ENCODE results near the gene DENR. TPM values are rescaled to one million over a fixed set of nuclear protein-coding genes. Genes with fewer than 3 reads are reported as not detected.
A peak's percentile ranks its signal among the peaks of the same experiment; 100 is the strongest.
"Not testable (repeated sequence)": the region's sequence is repeated elsewhere in the genome, so short reads cannot be mapped to it uniquely, and the experiment has no call there.

DENR gene
- total and polyA plus RNA-seq, 2 experiments from 2014 or later = 48.6 to 83.3 TPM

- H4K20me1 ChIP-seq (ENCODE audit: insufficient read depth); DNase-seq; H3K9me2 ChIP-seq (ENCODE audit: insufficient read depth); in situ Hi-C loops (cut with MboI); H2AFZ ChIP-seq; H3K9ac ChIP-seq; H3K4me1 ChIP-seq (ENCODE audit: insufficient read depth); H3K27me3 ChIP-seq (replicated peaks; ENCODE audit: insufficient read depth); H3K79me2 ChIP-seq (ENCODE audit: insufficient read depth); H3K36me3 ChIP-seq (ENCODE audit: low read depth); H3K4me2 ChIP-seq (ENCODE audit: unreplicated experiment); H3K27ac ChIP-seq; H3K9me3 ChIP-seq (ENCODE audit: low read depth); H3F3A ChIP-seq (ENCODE audit: insufficient read depth); H3K4me3 ChIP-seq: not testable (repeated sequence)
- 93 to 94% methylated on average over 4 of the region's 10 CpGs for WGBS, 2 experiments (ENCODE audit: low coverage in 1 of 2, low lambda C conversion rate in 2 of 2, missing lambda C conversion rate in 2 of 2)
Observed at GRCh38 chr12:122713491-122714188, 39.0 kb upstream of the DENR start.

GRCh38 chr12:122715211-122715610, 37.4 kb upstream of the DENR start:
- peak; percentile 40 for DNase-seq
- 20 to 21% methylated on average over 6 of the region's 6 CpGs for WGBS, 2 experiments (ENCODE audit: low coverage in 1 of 2, low lambda C conversion rate in 2 of 2, missing lambda C conversion rate in 2 of 2)
- H2AFZ ChIP-seq; H3K27me3 ChIP-seq (replicated peaks; ENCODE audit: insufficient read depth); H3K4me2 ChIP-seq (ENCODE audit: unreplicated experiment); in situ Hi-C loops (cut with MboI); H3K9me3 ChIP-seq (ENCODE audit: low read depth); H3K79me2 ChIP-seq (ENCODE audit: insufficient read depth); H3K9ac ChIP-seq; H3K9me2 ChIP-seq (ENCODE audit: insufficient read depth); H3K27ac ChIP-seq; H3K36me3 ChIP-seq (ENCODE audit: low read depth); H3K4me3 ChIP-seq; H3K4me1 ChIP-seq (ENCODE audit: insufficient read depth); H3F3A ChIP-seq (ENCODE audit: insufficient read depth); H4K20me1 ChIP-seq (ENCODE audit: insufficient read depth): not testable (repeated sequence)

DNA sequence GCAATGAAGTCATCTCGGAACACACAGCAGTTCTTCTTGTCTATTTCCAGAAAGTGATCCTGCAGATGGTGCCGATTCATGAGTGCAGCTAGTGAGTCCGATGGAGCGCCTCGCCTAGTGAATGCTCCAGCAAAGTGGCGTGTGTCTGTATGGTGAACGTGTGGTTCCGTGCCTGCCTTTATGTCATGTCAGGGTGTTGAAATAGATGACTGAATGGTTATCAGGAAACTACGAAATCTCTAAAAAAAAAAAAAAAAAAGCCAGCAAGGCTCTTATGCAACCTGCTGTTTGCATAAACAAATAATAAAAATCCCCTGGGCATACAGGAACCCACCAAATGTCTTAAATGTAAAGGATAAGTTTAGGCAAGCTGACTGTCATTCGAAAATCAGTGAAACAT, 36.0 kb upstream of the DENR start, which contains the start of gene HCAR3:
Gene HCAR3 (minus strand): TSS at position 154 of the 400 bp plus-strand sequence. CDS start 74 bp downstream, at position 80.
- H3K27me3 ChIP-seq (replicated peaks; ENCODE audit: insufficient read depth); H2AFZ ChIP-seq; H3K4me2 ChIP-seq (ENCODE audit: unreplicated experiment); DNase-seq; in situ Hi-C loops (cut with MboI); H3K4me3 ChIP-seq; H3K79me2 ChIP-seq (ENCODE audit: insufficient read depth); H3K36me3 ChIP-seq (ENCODE audit: low read depth); H4K20me1 ChIP-seq (ENCODE audit: insufficient read depth); H3K4me1 ChIP-seq (ENCODE audit: insufficient read depth); H3K9ac ChIP-seq; H3K9me3 ChIP-seq (ENCODE audit: low read depth); H3K27ac ChIP-seq; H3F3A ChIP-seq (ENCODE audit: insufficient read depth); H3K9me2 ChIP-seq (ENCODE audit: insufficient read depth): not testable (repeated sequence)
- 93 to 94% methylated on average over 10 of the region's 10 CpGs for WGBS, 2 experiments (ENCODE audit: low coverage in 1 of 2, low lambda C conversion rate in 2 of 2, missing lambda C conversion rate in 2 of 2)

GRCh38 chr12:122721057-122721545, 31.5 kb upstream of the DENR start:
- Histone ChIP-seq H2AFZ (no peak overlapping the region), H3K79me2 (ENCODE audit: insufficient read depth) (no peaks in the 10 kb centered on the region), H3F3A (ENCODE audit: insufficient read depth) (peaks cover 6% of the 10 kb centered on the region; the same call in 1 of the 2 replicates), H3K9me2 (ENCODE audit: insufficient read depth) (no peaks in the 10 kb centered on the region), H3K9ac (no peak overlapping the region), H4K20me1 (ENCODE audit: insufficient read depth) (no peaks in the 10 kb centered on the region), H3K27ac (no peak overlapping the region), H3K36me3 (ENCODE audit: low read depth) (no peaks in the 10 kb centered on the region), H3K9me3 (ENCODE audit: low read depth) (no peaks in the 10 kb centered on the region), H3K4me3 (no peak overlapping the region), H3K4me2 (ENCODE audit: unreplicated experiment) (no peak overlapping the region), H3K4me1 (ENCODE audit: insufficient read depth) (peaks cover 7% of the 10 kb centered on the region; the same call in 1 of the 2 replicates), H3K27me3 (replicated peaks; ENCODE audit: insufficient read depth) (no peaks in the 10 kb centered on the region)
- in situ Hi-C loops (cut with MboI) = no loop called here
- TF ChIP-seq EZH2 (IDR thresholded peaks at IDR 0.05; ENCODE audit: insufficient read depth, poor library complexity, severe bottlenecking) = no peak
- no peak for TF ChIP-seq EZH2phosphoT487 (IDR thresholded peaks at IDR 0.05; ENCODE audit: insufficient read depth, low read depth)
- 89 to 90% methylated on average over 11 of the region's 11 CpGs for WGBS, 2 experiments (ENCODE audit: low coverage in 1 of 2, low lambda C conversion rate in 2 of 2, missing lambda C conversion rate in 2 of 2)
- no peak for DNase-seq

GRCh38 chr12:122722387-122722786, 30.2 kb upstream of the DENR start:
- no peaks in the 10 kb centered on the region for H3K9me2 ChIP-seq (ENCODE audit: insufficient read depth)
- DNase-seq = no peak
- H3K27me3 ChIP-seq (replicated peaks; ENCODE audit: insufficient read depth) = no peaks in the 10 kb centered on the region
- no peak overlapping the region for H2AFZ ChIP-seq
- no peak overlapping the region for H3K27ac ChIP-seq
- no peak overlapping the region for H3K4me3 ChIP-seq
- no peak overlapping the region for H3K4me2 ChIP-seq (ENCODE audit: unreplicated experiment)
- no peaks in the 10 kb centered on the region for H3K79me2 ChIP-seq (ENCODE audit: insufficient read depth)
- H3K9me3 ChIP-seq (ENCODE audit: low read depth) = no peaks in the 10 kb centered on the region
- H3F3A ChIP-seq (ENCODE audit: insufficient read depth) = peaks cover 6% of the 10 kb centered on the region; the same call in 1 of the 2 replicates
- no peak overlapping the region for H3K9ac ChIP-seq
- H3K4me1 ChIP-seq (ENCODE audit: insufficient read depth) = peaks cover 7% of the 10 kb centered on the region; the same call in 1 of the 2 replicates
- in situ Hi-C loops (cut with MboI) = no loop called here
- no peaks in the 10 kb centered on the region for H3K36me3 ChIP-seq (ENCODE audit: low read depth)
- WGBS, 2 experiments (ENCODE audit: low coverage in 1 of 2, low lambda C conversion rate in 2 of 2, missing lambda C conversion rate in 2 of 2) = 69 to 70% methylated on average over 1 of the region's 1 CpG
- no peaks in the 10 kb centered on the region for H4K20me1 ChIP-seq (ENCODE audit: insufficient read depth)
- TF ChIP-seq EZH2 (IDR thresholded peaks at IDR 0.05; ENCODE audit: insufficient read depth, poor library complexity, severe bottlenecking) (no peak), EZH2phosphoT487 (IDR thresholded peaks at IDR 0.05; ENCODE audit: insufficient read depth, low read depth) (no peak)

All from GM23248 (cell line).